Small intestine (tissue), 7 donors: Measurements from ENCODE around the gene YKT6. TPM values are rescaled to one million over a fixed set of nuclear protein-coding genes. Genes with fewer than 3 reads are reported as not detected.

ENCODE experiments used
- DNase-seq, 2 donors: peaks; one replicate each; pipeline versions ENCODE4 v3.0.0 to v3.0.0-alpha.2; 2013
- FAIRE-seq: peaks from 2 replicates; lab custom pipeline; 2012; peaks lifted over from hg19 to GRCh38; lab: Jason Lieb, UNC
- H3K27ac ChIP-seq, 3 donors: one replicate each; pipeline ENCODE4 v1.5.1; 2013; ENCODE audit warnings: low read length in 2 of 3, mild to moderate bottlenecking in 2 of 3, control low read depth in 1 of 3, inconsistent platforms in 1 of 3, low read depth in 1 of 3, moderate library complexity in 1 of 3
- H3K27me3 ChIP-seq, 3 donors: one replicate each; pipeline ENCODE4 v1.6.1; 2013; ENCODE audit warnings: low read length in 3 of 3, inconsistent platforms in 1 of 3; ENCODE audit not compliant: control insufficient read depth in 3 of 3, insufficient read depth in 3 of 3
- H3K36me3 ChIP-seq, 3 donors: one replicate each; pipeline ENCODE4 v1.6.1; 2013; ENCODE audit warnings: low read length in 3 of 3, inconsistent platforms in 1 of 3, low read depth in 1 of 3, mild to moderate bottlenecking in 1 of 3, moderate library complexity in 1 of 3; ENCODE audit not compliant: control insufficient read depth in 3 of 3, insufficient read depth in 2 of 3
- H3K4me1 ChIP-seq, 3 donors: one replicate each; pipeline ENCODE4 v1.6.1; 2013; ENCODE audit warnings: low read length in 2 of 3, inconsistent platforms in 1 of 3, low read depth in 1 of 3, mild to moderate bottlenecking in 1 of 3, moderate library complexity in 1 of 3; ENCODE audit not compliant: control insufficient read depth in 3 of 3, insufficient read depth in 2 of 3
- H3K4me3 ChIP-seq, 3 donors: one replicate each; pipeline ENCODE4 v1.5.1; 2013; ENCODE audit warnings: low read length in 3 of 3, control low read depth in 1 of 3, inconsistent platforms in 1 of 3, low read depth in 1 of 3, mild to moderate bottlenecking in 1 of 3, moderate library complexity in 1 of 3
- H3K9me3 ChIP-seq, 2 donors: one replicate each; pipeline ENCODE4 v1.6.1; 2013; ENCODE audit warnings: low read depth in 1 of 2, low read length in 1 of 2; ENCODE audit not compliant: control insufficient read depth in 2 of 2, insufficient read depth in 1 of 2
- WGBS, 3 donors: extraction: QIAGEN DNeasy Blood & Tissue Kit; methylation state at CpG; one replicate each; pipeline ENCODE4 v1.1.7; 2013; 5-methylcytosine and 5-hydroxymethylcytosine counted together
- polyA plus RNA-seq, 4 donors: library from polyadenylated mRNA; stranded (reverse) in 3 of 4; unstranded in 1 of 4; fragments of 200-250 nt in 3 of 4; fragments of 120-200 nt in 1 of 4; gene quantifications; one replicate each; pipeline versions ENCODE4 v1.2.1 to v1.2.3, GENCODE V29; 2013
- donor health status: healthy with polysubstance abuse.
- donor health status: control.
- donor health status: control.
- donor health status: Bipolar disorder and iron deficiency.
- donor health status: healthy.

Gene YKT6
- polyA plus RNA-seq, 4 donors: 57.7 to 73.7 (median 64.2) TPM

DNA sequence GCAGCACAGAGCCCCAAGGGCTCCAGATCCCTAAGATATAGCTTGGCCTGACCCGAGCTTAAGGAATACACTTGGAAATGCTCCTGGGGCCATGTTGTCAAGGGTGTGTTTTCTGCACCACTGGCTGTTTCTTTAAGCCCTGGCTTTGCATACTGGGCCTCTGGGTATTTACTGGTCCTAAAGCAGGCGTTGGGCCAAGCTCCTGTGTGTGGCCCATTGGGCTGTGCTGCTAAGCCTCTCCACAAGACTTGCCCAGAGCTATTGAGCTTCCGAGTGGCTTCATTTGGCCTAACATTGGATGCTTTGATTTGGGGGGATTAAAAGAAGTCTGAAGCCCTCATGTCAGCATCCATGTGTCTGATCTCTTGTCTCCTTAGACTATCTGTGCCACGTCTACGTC, 5.2 kb downstream of the YKT6 start:
- Histone ChIP-seq H3K9me3 (no peaks in the 10 kb centered on the region), H3K36me3 (peaks cover 18 to 52% (median 32%) of the 10 kb centered on the region in 3 donors), H3K4me3 (no peak overlapping the region), H3K4me1 (peaks cover 4 to 17% (median 7%) of the 10 kb centered on the region in 3 donors), H3K27ac (no peak overlapping the region), H3K27me3 (peaks cover 0 to 2% (median 0%) of the 10 kb centered on the region in 3 donors)
- DNase-seq (no peak), FAIRE-seq (no peak)
- 94 to 96% (median 95%) methylated on average over 5 of the region's 5 CpGs for WGBS, 3 donors

DNA sequence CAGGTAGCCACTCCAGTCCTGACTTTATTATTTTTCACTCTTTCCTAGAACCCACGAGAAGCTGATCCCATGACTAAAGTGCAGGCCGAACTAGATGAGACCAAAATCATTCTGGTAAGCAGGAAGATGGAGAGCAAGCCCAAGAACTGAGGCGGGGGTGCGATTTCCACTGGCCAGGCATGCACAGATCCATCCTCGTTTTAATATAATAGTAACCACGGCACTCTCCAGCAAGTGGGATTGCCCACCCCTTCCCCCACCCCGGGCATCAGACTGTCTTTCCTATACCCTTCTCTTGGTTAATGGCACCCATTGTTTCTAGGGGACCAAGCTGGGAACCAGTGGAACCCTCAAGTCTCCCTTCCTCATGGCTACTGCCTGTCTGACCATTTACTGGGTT, 7.3 kb downstream of the YKT6 start:
- FAIRE-seq (no peak), DNase-seq (no peak)
- Histone ChIP-seq H3K36me3 (peaks cover 24 to 73% (median 43%) of the 10 kb centered on the region in 3 donors), H3K27me3 (no peaks in the 10 kb centered on the region), H3K4me1 (peaks cover 0 to 17% (median 4%) of the 10 kb centered on the region in 3 donors), H3K27ac (no peak overlapping the region), H3K4me3 (no peak overlapping the region), H3K9me3 (no peaks in the 10 kb centered on the region)
- WGBS, 3 donors: 92 to 95% (median 93%) methylated on average over 7 of the region's 7 CpGs

DNA sequence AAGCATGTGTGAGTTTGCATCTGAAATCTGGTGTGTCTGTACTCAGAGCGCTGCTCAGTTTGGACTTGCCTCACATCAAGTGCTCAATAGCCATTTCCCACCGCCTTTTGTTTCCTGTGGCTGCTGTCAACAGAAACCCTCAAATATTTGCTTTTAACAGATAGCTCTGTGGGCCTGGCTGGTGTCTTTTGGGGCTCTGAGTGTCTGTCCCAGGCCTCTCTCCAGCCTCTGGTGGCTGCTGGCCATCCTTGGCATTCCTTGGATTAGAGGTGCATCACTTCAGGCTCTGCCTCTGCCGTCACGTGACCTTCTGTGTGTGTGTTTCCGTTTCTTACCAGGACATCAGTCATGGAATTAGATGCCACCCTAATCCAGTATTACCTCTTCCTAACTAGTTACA, 9.3 kb downstream of the YKT6 start:
- FAIRE-seq: no peak
- peaks cover 0 to 5% (median 0%) of the 10 kb centered on the region in 3 donors for H3K4me1 ChIP-seq
- H3K27me3 ChIP-seq: no peaks in the 10 kb centered on the region
- 92 to 94% (median 94%) methylated on average over 5 of the region's 5 CpGs for WGBS, 3 donors
- H3K27ac ChIP-seq: no peak overlapping the region
- no peak overlapping the region for H3K4me3 ChIP-seq
- H3K36me3 ChIP-seq: peaks cover 24 to 82% (median 39%) of the 10 kb centered on the region in 3 donors
- DNase-seq: no peak
- no peaks in the 10 kb centered on the region for H3K9me3 ChIP-seq

DNA sequence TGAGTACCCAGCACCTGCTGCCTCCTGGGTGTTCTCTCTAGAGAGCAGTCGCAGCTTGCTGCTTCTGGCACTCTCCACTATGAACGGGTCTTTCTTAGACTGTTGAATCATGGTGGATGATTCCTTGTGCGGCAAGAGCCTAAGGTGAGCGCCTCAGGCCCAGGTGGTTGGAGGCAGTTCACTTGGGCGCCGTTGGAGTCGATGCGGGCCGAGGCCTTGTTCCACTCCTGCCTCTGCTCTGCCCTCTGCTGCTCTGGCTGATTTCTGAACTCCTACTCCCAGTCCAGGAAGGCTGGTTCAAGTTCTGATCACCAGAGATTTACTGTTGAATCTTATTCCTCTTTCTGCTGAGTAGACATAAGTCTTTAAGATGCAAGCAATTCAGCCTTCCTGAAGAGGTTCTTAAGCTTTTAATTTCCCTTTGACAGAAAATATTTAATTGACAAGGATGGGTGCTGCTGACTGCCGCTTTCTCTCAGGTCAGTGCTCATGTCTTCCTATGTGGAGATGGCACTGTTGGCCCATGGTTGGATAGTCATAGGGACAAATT, 10.4 kb downstream of the YKT6 start:
- DNase-seq: no peak
- H3K27me3 ChIP-seq: no peaks in the 10 kb centered on the region
- 93 to 95% (median 93%) methylated on average over 10 of the region's 10 CpGs for WGBS, 3 donors
- FAIRE-seq: no peak
- H3K36me3 ChIP-seq: peaks cover 20 to 76% (median 39%) of the 10 kb centered on the region in 3 donors
- H3K9me3 ChIP-seq: no peaks in the 10 kb centered on the region
- H3K27ac ChIP-seq: no peak overlapping the region
- H3K4me3 ChIP-seq: no peak overlapping the region
- peaks cover 0 to 12% (median 0%) of the 10 kb centered on the region in 3 donors for H3K4me1 ChIP-seq

DNA sequence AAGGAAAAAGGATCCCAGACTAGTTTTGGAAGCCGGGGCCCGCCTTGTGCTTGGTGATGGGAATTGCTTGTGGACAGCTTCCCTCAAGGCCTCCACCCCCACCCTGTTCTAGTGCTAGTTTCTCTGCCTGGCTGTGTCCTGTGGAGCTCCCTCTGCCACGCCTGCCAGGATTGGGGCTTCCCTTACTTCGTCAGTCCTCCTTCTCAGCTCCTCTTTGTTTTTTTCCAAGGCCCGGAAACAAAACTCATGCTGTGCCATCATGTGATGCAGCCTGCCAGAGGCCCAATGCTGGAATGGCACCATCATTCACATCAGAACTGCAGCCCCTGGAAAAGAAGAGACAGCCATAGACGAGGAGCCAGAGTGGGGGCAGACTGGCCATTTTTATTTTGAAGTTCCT, 11.2 kb downstream of the YKT6 start:
- Histone ChIP-seq H3K4me1 (peaks cover 0 to 17% (median 0%) of the 10 kb centered on the region in 3 donors), H3K27me3 (no peaks in the 10 kb centered on the region), H3K9me3 (no peaks in the 10 kb centered on the region), H3K36me3 (peaks cover 20 to 70% (median 39%) of the 10 kb centered on the region in 3 donors), H3K4me3 (no peak overlapping the region), H3K27ac (no peak overlapping the region)
- FAIRE-seq (no peak), DNase-seq (no peak)
- WGBS, 3 donors: 90 to 96% (median 91%) methylated on average over 6 of the region's 6 CpGs

DNA sequence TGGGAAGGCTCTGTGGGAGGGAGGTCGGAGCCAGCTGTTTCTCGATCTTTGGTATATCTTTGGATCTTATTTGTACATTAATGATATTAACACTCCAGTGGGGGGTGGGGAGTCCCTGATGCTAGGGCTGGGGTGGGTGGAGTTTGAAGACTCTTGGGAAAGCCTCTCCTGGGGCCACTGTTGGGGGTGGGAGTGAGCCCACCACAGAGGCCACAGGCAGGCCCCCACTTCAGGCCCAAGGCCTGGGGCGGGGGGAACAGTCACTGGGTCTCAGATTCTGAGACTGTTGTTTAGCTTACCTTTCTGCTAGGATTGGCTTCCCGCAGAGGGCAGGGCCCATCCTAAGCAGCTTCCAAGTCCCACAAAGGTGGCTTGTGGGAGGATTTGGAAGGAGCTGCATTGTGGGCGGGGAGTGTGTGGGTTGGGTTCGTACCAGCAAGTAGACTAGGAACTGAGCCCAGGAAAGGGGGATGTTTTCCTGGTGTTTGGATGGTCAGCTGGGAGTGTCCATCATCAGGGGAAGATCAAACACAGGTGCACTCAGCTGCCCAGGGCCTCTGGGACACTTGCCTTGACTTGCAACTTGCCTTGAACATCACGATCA, 11.9 kb downstream of the YKT6 start:
- H3K27me3 ChIP-seq: no peaks in the 10 kb centered on the region
- no peak for DNase-seq
- no peak for FAIRE-seq
- H3K4me3 ChIP-seq: no peak overlapping the region
- peaks cover 0 to 17% (median 0%) of the 10 kb centered on the region in 3 donors for H3K4me1 ChIP-seq
- peaks cover 20 to 64% (median 39%) of the 10 kb centered on the region in 3 donors for H3K36me3 ChIP-seq
- H3K9me3 ChIP-seq: no peaks in the 10 kb centered on the region
- H3K27ac ChIP-seq: no peak overlapping the region
- WGBS, 3 donors: 87 to 93% (median 90%) methylated on average over 7 of the region's 7 CpGs

DNA sequence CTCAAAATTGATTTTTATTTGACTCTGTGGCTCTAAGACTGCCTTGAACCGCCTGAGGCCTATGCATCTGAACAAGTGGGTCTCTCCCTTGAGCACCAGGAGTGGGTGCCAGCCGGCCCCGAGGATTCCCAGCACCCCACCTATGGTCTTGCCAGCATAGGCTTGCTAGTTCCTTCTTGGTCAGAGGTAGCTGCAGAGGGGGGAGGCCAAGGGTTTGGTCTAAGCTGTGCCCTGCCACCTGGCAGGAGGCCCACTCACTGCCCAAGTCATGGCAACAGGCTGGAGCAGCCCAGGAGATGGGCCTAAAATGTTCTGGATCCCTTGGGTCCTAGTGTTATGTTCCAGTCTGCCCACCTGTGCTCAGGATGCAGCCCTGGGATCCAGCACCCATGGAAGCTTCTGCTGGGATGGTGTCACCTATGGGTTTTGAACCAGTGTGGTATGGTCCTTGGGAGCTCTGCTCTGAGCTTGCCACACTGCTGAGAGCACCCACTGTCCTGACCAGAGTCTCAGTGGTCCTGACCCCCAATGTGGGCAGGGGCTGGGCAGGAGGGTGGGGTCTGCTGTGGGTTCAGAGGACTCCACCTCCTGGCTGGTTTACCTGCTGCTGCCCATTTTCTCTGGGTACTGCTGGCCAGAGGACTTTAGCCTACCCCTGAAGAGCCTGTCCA, 12.6 kb downstream of the YKT6 start:
- Histone ChIP-seq H3K4me3 (no peak overlapping the region), H3K4me1 (peaks cover 0 to 17% (median 0%) of the 10 kb centered on the region in 3 donors), H3K27ac (no peak overlapping the region), H3K9me3 (no peaks in the 10 kb centered on the region), H3K27me3 (no peaks in the 10 kb centered on the region), H3K36me3 (peaks cover 15 to 57% (median 33%) of the 10 kb centered on the region in 3 donors)
- FAIRE-seq (no peak), DNase-seq (no peak)
- WGBS, 3 donors: 92 to 96% (median 93%) methylated on average over 3 of the region's 3 CpGs

DNA sequence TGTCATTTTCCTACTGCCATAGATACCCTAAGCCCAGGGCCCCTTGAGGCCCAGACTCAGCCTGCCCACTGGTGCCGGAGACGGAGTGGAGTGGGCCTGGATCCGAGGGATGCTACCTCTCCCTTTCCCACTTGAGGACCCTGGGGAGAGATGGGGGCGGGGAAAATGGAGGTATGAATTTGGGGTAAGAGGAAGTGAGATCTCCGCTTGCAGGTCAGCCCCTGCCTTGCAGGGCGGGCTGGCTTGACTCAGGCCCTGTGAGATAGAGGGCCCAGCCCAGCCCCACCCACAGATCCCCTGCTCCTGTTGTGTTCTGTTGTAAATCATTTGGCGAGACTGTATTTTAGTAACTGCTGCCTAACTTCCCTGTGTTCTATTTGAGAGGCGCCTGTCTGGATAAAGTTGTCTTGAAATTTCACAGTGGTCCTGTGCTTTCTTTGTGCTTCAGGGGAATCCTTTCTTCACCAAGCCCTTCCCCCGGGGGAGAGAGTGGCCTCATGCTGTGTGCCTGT, 13.2 kb downstream of the YKT6 start:
- WGBS, 3 donors: 78 to 89% (median 83%) methylated on average over 9 of the region's 9 CpGs
- H3K4me1 ChIP-seq: peaks cover 0 to 17% (median 0%) of the 10 kb centered on the region in 3 donors
- peaks cover 0 to 2% of the 10 kb centered on the region in 2 donors for H3K9me3 ChIP-seq
- no peaks in the 10 kb centered on the region for H3K27me3 ChIP-seq
- DNase-seq: no peak
- no peak overlapping the region for H3K4me3 ChIP-seq
- no peak overlapping the region for H3K27ac ChIP-seq
- H3K36me3 ChIP-seq: peaks cover 15 to 51% (median 27%) of the 10 kb centered on the region in 3 donors
- FAIRE-seq: no peak
